HCT116 (cell line): ENCODE data around the gene ANKRD61. TPM values are rescaled to one million over a fixed set of nuclear protein-coding genes. Genes with fewer than 3 reads are reported as not detected.

Source experiments
- ATAC-seq: fragments of 200-7000 bp; cut with Tn5 transposase; 2 replicates; pipeline ENCODE4 v1.9.1; 2020; ENCODE audit warnings: mild to moderate bottlenecking, moderate library complexity
- BruUV-seq: library from RNA; stranded (reverse); fragments of 400-500 nt; replicated peaks from 2 replicates; lab custom pipeline; 2021; lab: Mats Ljungman, UMichigan
- CTCF ChIA-PET: fragments of 300-600 bp; sonication (Branson Sonifier 250); formaldehyde crosslinking; loops from one replicate; lab custom pipeline; 2021; ENCODE audit warnings: antibody characterized with exemption; lab: Charles Lee
- POLR2A ChIA-PET: fragments of 300-600, 350-600 bp; sonication (Branson Sonifier 250); formaldehyde crosslinking; loops from one replicate; lab custom pipeline; 2021; ENCODE audit warnings: antibody characterized with exemption; lab: Charles Lee
- RAD21 ChIA-PET, 2 experiments: fragments of 300-600 bp; sonication (Branson Sonifier 250); formaldehyde crosslinking; loops; one replicate each; lab custom pipeline; 2023; ENCODE audit warnings: low total read pairs in 2 of 2; ENCODE audit not compliant: uncharacterized antibody in 2 of 2, unreplicated experiment in 2 of 2, low non-redundant PET in 1 of 2; lab: Charles Lee
- DNase-seq: peaks from one replicate; pipeline ENCODE4 v3.0.0-alpha.2; 2010; ENCODE audit warnings: low read depth, low spot score
- H2AFZ ChIP-seq: fragments of 200-600 bp; shearing (Covaris generic), sonication (generic); 2 replicates; pipeline ENCODE4 v1.6.1; 2017; ENCODE audit warnings: low read depth, mixed run types, mixed read lengths, antibody characterized with exemption, low read length; ENCODE audit not compliant: poor library complexity, severe bottlenecking
- H3K27ac ChIP-seq: 2 replicates; pipeline ENCODE4 v1.5.1; 2012; ENCODE audit warnings: low read depth, low read length
- H3K27me3 ChIP-seq: fragments of 200-600 bp; sonication (generic); 2 replicates; pipeline ENCODE4 v1.6.1; 2016; ENCODE audit warnings: mixed run types, low read length, mixed read lengths; ENCODE audit not compliant: insufficient read depth
- H3K36me3 ChIP-seq, 2 experiments: fragments of 200-500 bp in 1 of 2; fragments of 200-600 bp in 1 of 2; sonication (Bioruptor generic) in 1 of 2; sonication (generic) in 1 of 2; 2 replicates each; pipeline versions ENCODE4 v1.5.1 to v1.6.1; 2014 to 2016; ENCODE audit warnings: low read length in 2 of 2, inconsistent platforms in 1 of 2, mixed read lengths in 1 of 2, mixed run types in 1 of 2; ENCODE audit not compliant: insufficient read depth in 2 of 2, control insufficient read depth in 1 of 2
- H3K4me1 ChIP-seq, 2 experiments: fragments of 200-600 bp in 1 of 2; sonication (generic) in 1 of 2; 2 replicates each; pipeline versions ENCODE4 v1.5.1 to v1.6.1; 2012 to 2017; ENCODE audit warnings: low read length in 2 of 2, inconsistent platforms in 1 of 2, mild to moderate bottlenecking in 1 of 2, mixed read lengths in 1 of 2, mixed run types in 1 of 2, moderate library complexity in 1 of 2; ENCODE audit not compliant: insufficient read depth in 2 of 2, control insufficient read depth in 1 of 2
- H3K4me2 ChIP-seq: fragments of 200-600 bp; sonication (generic); 2 replicates; pipeline ENCODE4 v1.6.1; 2017; ENCODE audit warnings: mixed run types, low read length, mixed read lengths
- H3K4me3 ChIP-seq, 2 experiments: fragments of 200-600 bp in 1 of 2; sonication (generic) in 1 of 2; replicated peaks in 1 of 2; 2 replicates each; pipeline ENCODE4 v1.5.1; 2011 to 2016; ENCODE audit warnings: low read length in 2 of 2, control low read depth in 1 of 2, low read depth in 1 of 2, mild to moderate bottlenecking in 1 of 2, mixed read lengths in 1 of 2, mixed run types in 1 of 2
- H3K79me2 ChIP-seq: fragments of 200-600 bp; sonication (generic); 2 replicates; pipeline ENCODE4 v1.6.1; 2017; ENCODE audit warnings: mild to moderate bottlenecking, mixed run types, low read length, moderate library complexity, mixed read lengths; ENCODE audit not compliant: insufficient read depth
- H3K9ac ChIP-seq: fragments of 200-600 bp; sonication (generic); 2 replicates; pipeline ENCODE4 v1.6.1; 2016; ENCODE audit warnings: low read length, mixed read lengths
- H3K9me2 ChIP-seq: fragments of 200-600 bp; sonication (generic), shearing (Covaris generic); 2 replicates; pipeline ENCODE4 v1.6.1; 2017; ENCODE audit warnings: mixed run types, mild to moderate bottlenecking, moderate library complexity; ENCODE audit not compliant: insufficient read depth
- H3K9me3 ChIP-seq, 2 experiments: fragments of 200-500 bp in 1 of 2; fragments of 200-600 bp in 1 of 2; sonication (Bioruptor generic) in 1 of 2; sonication (generic) in 1 of 2; 2 replicates each; pipeline ENCODE4 v1.6.1; 2014 to 2017; ENCODE audit warnings: low read length in 2 of 2, mixed read lengths in 2 of 2, inconsistent platforms in 1 of 2, low read depth in 1 of 2, mild to moderate bottlenecking in 1 of 2, mixed run types in 1 of 2, moderate library complexity in 1 of 2; ENCODE audit not compliant: control insufficient read depth in 1 of 2, insufficient read depth in 1 of 2
- H4K20me1 ChIP-seq: fragments of 200-600 bp; sonication (generic), shearing (Covaris generic); 2 replicates; pipeline ENCODE4 v1.6.1; 2017; ENCODE audit warnings: mixed run types, mild to moderate bottlenecking, moderate library complexity; ENCODE audit not compliant: insufficient read depth
- CBX3 ChIP-seq: IDR thresholded peaks from 2 replicates; pipeline ENCODE4 v1.6.1; 2012; ENCODE audit warnings: low read depth
- CEBPB ChIP-seq: IDR thresholded peaks from 2 replicates; pipeline ENCODE4 v1.6.1; 2012; ENCODE audit warnings: low read depth
- EGR1 ChIP-seq: IDR thresholded peaks from 2 replicates; pipeline ENCODE4 v1.6.1; 2012; ENCODE audit warnings: low read depth
- ELF1 ChIP-seq: IDR thresholded peaks from 2 replicates; pipeline ENCODE4 v1.6.1; 2012; ENCODE audit warnings: low read depth, borderline replicate concordance
- EZH2 ChIP-seq: fragments of 200-600 bp; sonication (generic); IDR thresholded peaks from 2 replicates; pipeline ENCODE4 v1.6.1; 2017; ENCODE audit warnings: antibody characterized with exemption, mixed run types
- FOSL1 ChIP-seq: IDR thresholded peaks from 2 replicates; pipeline ENCODE4 v1.6.1; 2012; ENCODE audit warnings: low read depth
- JUND ChIP-seq: IDR thresholded peaks from 2 replicates; pipeline ENCODE4 v1.6.1; 2012
- POLR2A ChIP-seq: IDR thresholded peaks from 2 replicates; pipeline ENCODE4 v1.7.0; 2011; ENCODE audit warnings: borderline replicate concordance; ENCODE audit not compliant: insufficient read depth, insufficient read length; ENCODE audit errors: extremely low read depth
- POLR2AphosphoS5 ChIP-seq: IDR thresholded peaks from 2 replicates; pipeline ENCODE4 v1.6.1; 2011; ENCODE audit warnings: mild to moderate bottlenecking, low read depth, low read length, moderate library complexity
- RAD21 ChIP-seq: IDR thresholded peaks from 2 replicates; pipeline ENCODE4 v1.6.1; 2012; ENCODE audit warnings: low read depth, mild to moderate bottlenecking
- SIN3A ChIP-seq: IDR thresholded peaks from 2 replicates; pipeline ENCODE4 v1.6.1; 2012; ENCODE audit warnings: low read depth
- SP1 ChIP-seq: IDR thresholded peaks from 2 replicates; pipeline ENCODE4 v1.6.1; 2012; ENCODE audit warnings: low read depth
- SRF ChIP-seq: IDR thresholded peaks from 2 replicates; pipeline ENCODE4 v1.6.1; 2012; ENCODE audit warnings: low read depth
- YY1 ChIP-seq: IDR thresholded peaks from 2 replicates; pipeline ENCODE4 v1.6.1; 2011; ENCODE audit warnings: low read length, low read depth, moderate library complexity, mild to moderate bottlenecking; ENCODE audit not compliant: insufficient replicate concordance; ENCODE audit errors: extremely low read depth
- ZFX ChIP-seq: fragments of 450-650 bp; IDR thresholded peaks from 2 replicates; pipeline ENCODE4 v1.6.1; 2017
- intact Hi-C: fragments of 100-400 bp; cut with micrococcal nuclease; formaldehyde crosslinking; loops from 2 replicates; pipeline ENCODE4 v1.10.0; 2022
- total RNA-seq: library from RNA; stranded (reverse); gene quantifications from one replicate; pipeline ENCODE4 v1.2.1, GENCODE V29; 2021; ENCODE audit not compliant: unreplicated experiment
- TF ChIP-seq, protein P1 (sequence below), 3 experiments: fragments of 200-600 bp in 1 of 3; sonication (generic) in 1 of 3; IDR thresholded peaks in 2 of 3; conservative IDR thresholded peaks in 1 of 3; 2 replicates each; pipeline ENCODE4 v1.5.1; 2012 to 2017; ENCODE audit warnings: low read depth in 2 of 3, low read length in 2 of 3, antibody characterized with exemption in 1 of 3, borderline replicate concordance in 1 of 3, control low read depth in 1 of 3, mild to moderate bottlenecking in 1 of 3, mixed read lengths in 1 of 3, mixed run types in 1 of 3, moderate library complexity in 1 of 3; ENCODE audit not compliant: insufficient read depth in 1 of 3
- TF ChIP-seq, protein P2 (sequence below): IDR thresholded peaks from 2 replicates; pipeline ENCODE4 v1.6.1; 2012
- TF ChIP-seq, protein P3 (sequence below): IDR thresholded peaks from 2 replicates; pipeline ENCODE4 v1.6.1; 2011; ENCODE audit warnings: mild to moderate bottlenecking, low read length, moderate library complexity; ENCODE audit not compliant: insufficient replicate concordance; ENCODE audit errors: extremely low read depth

ANKRD61 gene
- total RNA-seq, 1 experiment from 2014 or later = 0.17 TPM

DNA sequence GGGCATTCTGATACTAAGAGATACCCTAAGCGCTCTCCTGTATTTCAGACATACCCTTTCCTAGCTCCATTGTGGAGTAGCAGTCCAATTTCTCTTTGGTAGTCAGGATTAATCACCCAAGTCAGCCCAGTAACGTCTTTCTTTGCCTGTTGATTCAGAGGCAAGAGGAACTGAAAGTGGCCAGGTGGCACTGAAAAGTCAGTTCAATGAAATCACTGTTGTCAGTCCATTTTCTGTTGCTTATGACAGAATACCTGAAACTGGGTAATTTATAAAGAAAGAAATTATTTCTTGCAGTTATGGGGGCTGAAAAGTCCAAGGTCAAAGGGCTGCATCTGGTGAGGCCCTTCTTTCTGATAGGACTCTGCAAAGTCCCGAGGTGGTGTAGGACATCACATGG lies 40.2 kb downstream of the ANKRD61 start:
- H3K9me2 ChIP-seq = no peaks in the 10 kb centered on the region
- H3K79me2 ChIP-seq = no peaks in the 10 kb centered on the region
- no peaks in the 10 kb centered on the region for H3K9me3 ChIP-seq
- ATAC-seq (no peak), DNase-seq (no peak)
- H3K4me1 ChIP-seq = no peaks in the 10 kb centered on the region
- no peak overlapping the region for H3K9ac ChIP-seq
- TF ChIP-seq, protein P1, sequence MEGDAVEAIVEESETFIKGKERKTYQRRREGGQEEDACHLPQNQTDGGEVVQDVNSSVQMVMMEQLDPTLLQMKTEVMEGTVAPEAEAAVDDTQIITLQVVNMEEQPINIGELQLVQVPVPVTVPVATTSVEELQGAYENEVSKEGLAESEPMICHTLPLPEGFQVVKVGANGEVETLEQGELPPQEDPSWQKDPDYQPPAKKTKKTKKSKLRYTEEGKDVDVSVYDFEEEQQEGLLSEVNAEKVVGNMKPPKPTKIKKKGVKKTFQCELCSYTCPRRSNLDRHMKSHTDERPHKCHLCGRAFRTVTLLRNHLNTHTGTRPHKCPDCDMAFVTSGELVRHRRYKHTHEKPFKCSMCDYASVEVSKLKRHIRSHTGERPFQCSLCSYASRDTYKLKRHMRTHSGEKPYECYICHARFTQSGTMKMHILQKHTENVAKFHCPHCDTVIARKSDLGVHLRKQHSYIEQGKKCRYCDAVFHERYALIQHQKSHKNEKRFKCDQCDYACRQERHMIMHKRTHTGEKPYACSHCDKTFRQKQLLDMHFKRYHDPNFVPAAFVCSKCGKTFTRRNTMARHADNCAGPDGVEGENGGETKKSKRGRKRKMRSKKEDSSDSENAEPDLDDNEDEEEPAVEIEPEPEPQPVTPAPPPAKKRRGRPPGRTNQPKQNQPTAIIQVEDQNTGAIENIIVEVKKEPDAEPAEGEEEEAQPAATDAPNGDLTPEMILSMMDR (IDR thresholded peaks at IDR 0.05 in 2 of 3, conservative IDR thresholded peaks at IDR 0.05 in 1 of 3; ENCODE audit: borderline replicate concordance in 1 of 3, insufficient read depth in 1 of 3, low read depth in 2 of 3, low read length in 2 of 3) = no peak
- TF ChIP-seq, protein P2, sequence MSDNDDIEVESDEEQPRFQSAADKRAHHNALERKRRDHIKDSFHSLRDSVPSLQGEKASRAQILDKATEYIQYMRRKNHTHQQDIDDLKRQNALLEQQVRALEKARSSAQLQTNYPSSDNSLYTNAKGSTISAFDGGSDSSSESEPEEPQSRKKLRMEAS = no peak
- TF ChIP-seq, protein P3, sequence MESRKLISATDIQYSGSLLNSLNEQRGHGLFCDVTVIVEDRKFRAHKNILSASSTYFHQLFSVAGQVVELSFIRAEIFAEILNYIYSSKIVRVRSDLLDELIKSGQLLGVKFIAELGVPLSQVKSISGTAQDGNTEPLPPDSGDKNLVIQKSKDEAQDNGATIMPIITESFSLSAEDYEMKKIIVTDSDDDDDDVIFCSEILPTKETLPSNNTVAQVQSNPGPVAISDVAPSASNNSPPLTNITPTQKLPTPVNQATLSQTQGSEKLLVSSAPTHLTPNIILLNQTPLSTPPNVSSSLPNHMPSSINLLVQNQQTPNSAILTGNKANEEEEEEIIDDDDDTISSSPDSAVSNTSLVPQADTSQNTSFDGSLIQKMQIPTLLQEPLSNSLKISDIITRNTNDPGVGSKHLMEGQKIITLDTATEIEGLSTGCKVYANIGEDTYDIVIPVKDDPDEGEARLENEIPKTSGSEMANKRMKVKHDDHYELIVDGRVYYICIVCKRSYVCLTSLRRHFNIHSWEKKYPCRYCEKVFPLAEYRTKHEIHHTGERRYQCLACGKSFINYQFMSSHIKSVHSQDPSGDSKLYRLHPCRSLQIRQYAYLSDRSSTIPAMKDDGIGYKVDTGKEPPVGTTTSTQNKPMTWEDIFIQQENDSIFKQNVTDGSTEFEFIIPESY = no peak
- TF ChIP-seq YY1 = no peak
- TF ChIP-seq EZH2 = no peak
- no peak for TF ChIP-seq EGR1
- no peak for TF ChIP-seq ZFX
- TF ChIP-seq POLR2A = no peak
- TF ChIP-seq FOSL1 = no peak
- no peak for TF ChIP-seq SIN3A
- no peak for TF ChIP-seq RAD21
- no peak for TF ChIP-seq JUND
- no peak for TF ChIP-seq CBX3
- TF ChIP-seq SRF = no peak
- no peak for TF ChIP-seq POLR2AphosphoS5
- TF ChIP-seq ELF1 = no peak
- TF ChIP-seq CEBPB = no peak
- TF ChIP-seq SP1 = no peak
- H3K27me3 ChIP-seq = no peaks in the 10 kb centered on the region
- no peaks in the 10 kb centered on the region for H3K36me3 ChIP-seq
- CTCF ChIA-PET = no interaction called here
- no peak overlapping the region for H3K4me3 ChIP-seq
- RAD21 ChIA-PET = no interaction called here
- BruUV-seq = no TSS peak
- intact Hi-C loops = no loop called here
- no peak overlapping the region for H3K27ac ChIP-seq
- no peaks in the 10 kb centered on the region for H4K20me1 ChIP-seq
- no peak overlapping the region for H3K4me2 ChIP-seq
- no peak overlapping the region for H2AFZ ChIP-seq
- POLR2A ChIA-PET = no interaction called here
